ENCODE results near the gene IMPDH1.

Gene IMPDH1

GRCh38 chr7:128387216-128388144 lies 22.3 kb downstream of the IMPDH1 start:
- no peak for FAIRE-seq

GRCh38 chr7:128385988-128386925 lies 23.5 kb downstream of the IMPDH1 start:
- no peak for FAIRE-seq

- no peak for FAIRE-seq
Measured at GRCh38 chr7:128384726-128385125, 25.1 kb downstream of the IMPDH1 start.

GRCh38 chr7:128383776-128384175 lies 26.0 kb downstream of the IMPDH1 start:
- no peak for FAIRE-seq

GRCh38 chr7:128381161-128381821 lies 28.5 kb downstream of the IMPDH1 start:
- FAIRE-seq, result no peak

GRCh38 chr7:128380483-128381106 lies 29.2 kb downstream of the IMPDH1 start:
- no peak for FAIRE-seq

- no peak for FAIRE-seq
Measured at GRCh38 chr7:128379900-128380479, 29.8 kb downstream of the IMPDH1 start.

GRCh38 chr7:128378637-128379036 lies 31.1 kb downstream of the IMPDH1 start:
- FAIRE-seq, result no peak

GRCh38 chr7:128376077-128376476 lies 33.7 kb downstream of the IMPDH1 start:
- no peak for FAIRE-seq

- FAIRE-seq, result no peak
Measured at GRCh38 chr7:128374041-128374440, 35.7 kb downstream of the IMPDH1 start.

- FAIRE-seq, result no peak
Measured at GRCh38 chr7:128373606-128374005, 36.2 kb downstream of the IMPDH1 start.

GRCh38 chr7:128370491-128370890 lies 39.3 kb downstream of the IMPDH1 start:
- no peak for FAIRE-seq

- FAIRE-seq, result no peak
Measured at GRCh38 chr7:128366986-128367385, 42.8 kb downstream of the IMPDH1 start.

GRCh38 chr7:128366300-128366699 lies 43.5 kb downstream of the IMPDH1 start:
- no peak for FAIRE-seq

- no peak for FAIRE-seq
Measured at GRCh38 chr7:128365432-128365831, 44.4 kb downstream of the IMPDH1 start.

GRCh38 chr7:128364166-128364870 lies 45.5 kb downstream of the IMPDH1 start:
- no peak for FAIRE-seq

- FAIRE-seq, result no peak
Measured at GRCh38 chr7:128363261-128363721, 46.5 kb downstream of the IMPDH1 start.

- FAIRE-seq, result no peak
Measured at GRCh38 chr7:128362670-128363069, 47.1 kb downstream of the IMPDH1 start.

GRCh38 chr7:128361411-128362379 lies 48.1 kb downstream of the IMPDH1 start, which contains the start of gene PRRT4:
Gene PRRT4, minus strand, starts transcription at chr7:128361690.
- FAIRE-seq, result no peak

- no peak for FAIRE-seq
Measured at GRCh38 chr7:128360359-128360678, 49.5 kb downstream of the IMPDH1 start.
